ENCODE data around the gene CASS4.

Gene CASS4

GRCh38 chr20:56429502-56429901 lies 17.4 kb downstream of the CASS4 start:
- TF ChIP-seq TEAD4 (IDR thresholded peaks at IDR 0.05) (no peak), EP300 (IDR thresholded peaks at IDR 0.05; ENCODE audit: borderline replicate concordance) (no peak), YY1 (IDR thresholded peaks at IDR 0.05; ENCODE audit: low read depth) (no peak), EGR1 (IDR thresholded peaks at IDR 0.05) (no peak), TAF1 (IDR thresholded peaks at IDR 0.05; ENCODE audit: low read depth) (no peak), TCF12 (IDR thresholded peaks at IDR 0.05; ENCODE audit: low read depth) (no peak), CREB1 (IDR thresholded peaks at IDR 0.05; ENCODE audit: low read depth) (no peak), RAD21 (IDR thresholded peaks at IDR 0.05; ENCODE audit: low read depth) (no peak), NFIC (IDR thresholded peaks at IDR 0.05) (no peak), FOXM1 (IDR thresholded peaks at IDR 0.05; ENCODE audit: borderline replicate concordance, low read depth) (no peak), CEBPB (IDR thresholded peaks at IDR 0.05) (no peak), ZBTB7A (IDR thresholded peaks at IDR 0.05; ENCODE audit: low read depth) (no peak)
- TF ChIP-seq, protein P1, sequence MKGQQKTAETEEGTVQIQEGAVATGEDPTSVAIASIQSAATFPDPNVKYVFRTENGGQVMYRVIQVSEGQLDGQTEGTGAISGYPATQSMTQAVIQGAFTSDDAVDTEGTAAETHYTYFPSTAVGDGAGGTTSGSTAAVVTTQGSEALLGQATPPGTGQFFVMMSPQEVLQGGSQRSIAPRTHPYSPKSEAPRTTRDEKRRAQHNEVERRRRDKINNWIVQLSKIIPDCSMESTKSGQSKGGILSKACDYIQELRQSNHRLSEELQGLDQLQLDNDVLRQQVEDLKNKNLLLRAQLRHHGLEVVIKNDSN (IDR thresholded peaks at IDR 0.05) = no peak
- TF ChIP-seq, protein P2, sequence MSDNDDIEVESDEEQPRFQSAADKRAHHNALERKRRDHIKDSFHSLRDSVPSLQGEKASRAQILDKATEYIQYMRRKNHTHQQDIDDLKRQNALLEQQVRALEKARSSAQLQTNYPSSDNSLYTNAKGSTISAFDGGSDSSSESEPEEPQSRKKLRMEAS (IDR thresholded peaks at IDR 0.05) = no peak
- TF ChIP-seq, protein P3, sequence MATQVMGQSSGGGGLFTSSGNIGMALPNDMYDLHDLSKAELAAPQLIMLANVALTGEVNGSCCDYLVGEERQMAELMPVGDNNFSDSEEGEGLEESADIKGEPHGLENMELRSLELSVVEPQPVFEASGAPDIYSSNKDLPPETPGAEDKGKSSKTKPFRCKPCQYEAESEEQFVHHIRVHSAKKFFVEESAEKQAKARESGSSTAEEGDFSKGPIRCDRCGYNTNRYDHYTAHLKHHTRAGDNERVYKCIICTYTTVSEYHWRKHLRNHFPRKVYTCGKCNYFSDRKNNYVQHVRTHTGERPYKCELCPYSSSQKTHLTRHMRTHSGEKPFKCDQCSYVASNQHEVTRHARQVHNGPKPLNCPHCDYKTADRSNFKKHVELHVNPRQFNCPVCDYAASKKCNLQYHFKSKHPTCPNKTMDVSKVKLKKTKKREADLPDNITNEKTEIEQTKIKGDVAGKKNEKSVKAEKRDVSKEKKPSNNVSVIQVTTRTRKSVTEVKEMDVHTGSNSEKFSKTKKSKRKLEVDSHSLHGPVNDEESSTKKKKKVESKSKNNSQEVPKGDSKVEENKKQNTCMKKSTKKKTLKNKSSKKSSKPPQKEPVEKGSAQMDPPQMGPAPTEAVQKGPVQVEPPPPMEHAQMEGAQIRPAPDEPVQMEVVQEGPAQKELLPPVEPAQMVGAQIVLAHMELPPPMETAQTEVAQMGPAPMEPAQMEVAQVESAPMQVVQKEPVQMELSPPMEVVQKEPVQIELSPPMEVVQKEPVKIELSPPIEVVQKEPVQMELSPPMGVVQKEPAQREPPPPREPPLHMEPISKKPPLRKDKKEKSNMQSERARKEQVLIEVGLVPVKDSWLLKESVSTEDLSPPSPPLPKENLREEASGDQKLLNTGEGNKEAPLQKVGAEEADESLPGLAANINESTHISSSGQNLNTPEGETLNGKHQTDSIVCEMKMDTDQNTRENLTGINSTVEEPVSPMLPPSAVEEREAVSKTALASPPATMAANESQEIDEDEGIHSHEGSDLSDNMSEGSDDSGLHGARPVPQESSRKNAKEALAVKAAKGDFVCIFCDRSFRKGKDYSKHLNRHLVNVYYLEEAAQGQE (IDR thresholded peaks at IDR 0.05; ENCODE audit: low read depth) = no peak

DNA sequence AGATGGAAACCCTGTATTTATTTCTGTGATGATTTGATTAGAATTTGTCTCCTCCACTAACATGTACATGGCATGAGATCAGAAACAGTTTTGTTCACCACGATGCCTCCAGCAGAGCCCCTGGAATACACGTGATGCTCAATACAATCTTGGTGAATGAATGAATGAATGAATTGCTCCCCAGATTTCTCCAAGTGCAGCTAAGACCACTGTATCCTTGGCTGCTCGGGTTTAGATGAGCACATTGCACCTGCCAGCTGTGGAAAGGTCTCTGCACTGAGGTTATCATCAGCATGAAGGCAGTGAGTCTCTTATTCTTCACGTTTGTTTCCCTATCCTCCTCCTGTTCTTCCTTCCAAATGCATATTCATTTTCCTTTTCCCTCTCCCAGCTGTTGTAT lies 17.9 kb downstream of the CASS4 start:
- TF ChIP-seq FOXM1 (IDR thresholded peaks at IDR 0.05; ENCODE audit: borderline replicate concordance, low read depth) (no peak), EGR1 (IDR thresholded peaks at IDR 0.05) (no peak), TAF1 (IDR thresholded peaks at IDR 0.05; ENCODE audit: low read depth) (no peak), CREB1 (IDR thresholded peaks at IDR 0.05; ENCODE audit: low read depth) (no peak), ZBTB7A (IDR thresholded peaks at IDR 0.05; ENCODE audit: low read depth) (no peak), TEAD4 (IDR thresholded peaks at IDR 0.05) (no peak), EP300 (IDR thresholded peaks at IDR 0.05; ENCODE audit: borderline replicate concordance) (no peak), TCF12 (IDR thresholded peaks at IDR 0.05; ENCODE audit: low read depth) (no peak)
- TF ChIP-seq, protein P1 (IDR thresholded peaks at IDR 0.05) = no peak
- TF ChIP-seq, protein P3 (IDR thresholded peaks at IDR 0.05; ENCODE audit: low read depth) = no peak
- TF ChIP-seq, protein P2 (IDR thresholded peaks at IDR 0.05) = no peak

GRCh38 chr20:56430461-56430860 lies 18.4 kb downstream of the CASS4 start:
- TF ChIP-seq TEAD4 (IDR thresholded peaks at IDR 0.05) (no peak), CREB1 (IDR thresholded peaks at IDR 0.05; ENCODE audit: low read depth) (no peak), TAF1 (IDR thresholded peaks at IDR 0.05; ENCODE audit: low read depth) (no peak), EP300 (IDR thresholded peaks at IDR 0.05; ENCODE audit: borderline replicate concordance) (no peak), ZBTB7A (IDR thresholded peaks at IDR 0.05; ENCODE audit: low read depth) (no peak), NFIC (IDR thresholded peaks at IDR 0.05) (no peak)
- TF ChIP-seq, protein P1 (IDR thresholded peaks at IDR 0.05) = no peak
- TF ChIP-seq, protein P2 (IDR thresholded peaks at IDR 0.05) = no peak

GRCh38 chr20:56430957-56431356 lies 18.9 kb downstream of the CASS4 start:
- no peak for TF ChIP-seq ZBTB7A (IDR thresholded peaks at IDR 0.05; ENCODE audit: low read depth)
- TF ChIP-seq TCF12 (IDR thresholded peaks at IDR 0.05; ENCODE audit: low read depth) = no peak
- no peak for TF ChIP-seq EGR1 (IDR thresholded peaks at IDR 0.05)
- TF ChIP-seq NFIC (IDR thresholded peaks at IDR 0.05) = no peak
- TF ChIP-seq CREB1 (IDR thresholded peaks at IDR 0.05; ENCODE audit: low read depth) = no peak
- no peak for TF ChIP-seq YY1 (IDR thresholded peaks at IDR 0.05; ENCODE audit: low read depth)
- TF ChIP-seq CEBPB (IDR thresholded peaks at IDR 0.05) = no peak
- TF ChIP-seq, protein P2 (IDR thresholded peaks at IDR 0.05) = no peak
- TF ChIP-seq, protein P1 (IDR thresholded peaks at IDR 0.05) = no peak
- TF ChIP-seq RAD21 (IDR thresholded peaks at IDR 0.05; ENCODE audit: low read depth) = no peak
- no peak for TF ChIP-seq TEAD4 (IDR thresholded peaks at IDR 0.05)
- no peak for TF ChIP-seq TAF1 (IDR thresholded peaks at IDR 0.05; ENCODE audit: low read depth)
- no peak for TF ChIP-seq EP300 (IDR thresholded peaks at IDR 0.05; ENCODE audit: borderline replicate concordance)
- TF ChIP-seq FOXM1 (IDR thresholded peaks at IDR 0.05; ENCODE audit: borderline replicate concordance, low read depth) = no peak
